ENCODE results near the gene RCOR3. TPM values are rescaled to one million over a fixed set of nuclear protein-coding genes. Genes with fewer than 3 reads are reported as not detected.

RCOR3 gene
- total and polyA plus RNA-seq, 10 of the 15 experiments (the other 5 are each of a cell fraction or from before 2014, with no cell fraction given), result 8.0 to 55.0 (median 25.1) TPM

DNA sequence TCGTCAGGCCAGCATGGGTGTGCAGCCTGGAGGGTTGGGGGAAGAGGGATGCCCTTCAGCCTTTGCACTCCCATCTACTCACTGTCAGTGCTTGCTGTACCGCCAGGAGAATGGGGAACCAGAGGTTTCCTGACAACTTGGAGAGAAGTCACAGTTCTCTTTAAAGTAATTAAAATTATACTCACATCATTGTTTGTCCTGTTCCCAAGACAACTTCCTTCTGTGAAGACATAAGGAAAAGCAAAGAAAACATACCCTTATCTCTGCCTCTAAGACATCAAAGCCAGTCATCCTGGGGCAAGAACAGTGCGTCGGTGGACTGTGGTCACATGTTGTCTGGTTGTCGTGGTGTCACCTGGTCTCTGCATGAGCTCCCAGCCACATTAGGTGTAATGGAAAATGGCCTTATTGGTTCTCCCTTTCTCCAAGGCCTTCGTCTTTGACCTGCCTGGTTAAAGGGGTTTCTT lies 85.0 kb downstream of the RCOR3 start:
- ChIA-PET CTCF (interaction anchor here (0.9 to 1.4 kb wide), 2 partner anchors 15 to 16 kb away, joined by 3 read pairs; no protein-coding TSS in a partner anchor), POLR2A (no interaction called here), RAD21 (ENCODE audit: unreplicated experiment) (interaction anchor here (0.6 to 1.2 kb wide), 2 partner anchors 12 to 16 kb away, joined by 3 to 8 read pairs; no protein-coding TSS in a partner anchor), SMC1A (ENCODE audit: uncharacterized antibody, unreplicated experiment) (interaction anchor here (0.9 to 1.2 kb wide), 2 partner anchors 15 to 16 kb away, joined by 3 read pairs; no protein-coding TSS in a partner anchor)
- peaks cover 24% of the 10 kb centered on the region for H3K79me2 ChIP-seq (ENCODE audit: control insufficient read depth, insufficient read depth, low read length)
- H3K4me1 ChIP-seq (ENCODE audit: control insufficient read depth, insufficient read depth, low read length), result peaks cover 4% of the 10 kb centered on the region; the same call in 1 of the 2 replicates
- peaks cover 0 to 2% of the 10 kb centered on the region in 2 experiments; a peak in 2 of 4 replicates for H3K36me3 ChIP-seq (ENCODE audit: control insufficient read depth in 2 of 2, insufficient read depth in 2 of 2, low read length in 1 of 2)
- H2AFZ ChIP-seq (ENCODE audit: control insufficient read depth, low read depth, low read length), result no peak overlapping the region
- no TSS peak for BruUV-seq (replicated peaks)
- no peak for ATAC-seq
- H3K4me2 ChIP-seq (ENCODE audit: control insufficient read depth, insufficient read depth), result no peak overlapping the region
- in situ Hi-C loops (cut with MboI), result no loop called here
- H3K27me3 ChIP-seq (replicated peaks in 1 of 2; ENCODE audit: control insufficient read depth in 2 of 2, insufficient read depth in 2 of 2, low read length in 1 of 2), result no peaks in the 10 kb centered on the region
- no peak overlapping the region for H3K27ac ChIP-seq (ENCODE audit: control insufficient read depth, insufficient read depth)
- no peak overlapping the region for H3K9ac ChIP-seq (ENCODE audit: control insufficient read depth, insufficient read depth, low read length)
- no peak overlapping the region for H3K4me3 ChIP-seq
- no peak for FAIRE-seq
- WGBS (ENCODE audit: insufficient coverage, insufficient replicate concordance, low lambda C conversion rate, missing lambda C conversion rate), result 74% methylated on average over 6 of the region's 6 CpGs
- DNase-seq (ENCODE audit: low read depth, low spot score), result no peak
- intact Hi-C loops (cut with micrococcal nuclease; ENCODE audit: unreplicated experiment), result no loop called here
- no peaks in the 10 kb centered on the region for H4K20me1 ChIP-seq (ENCODE audit: control insufficient read depth, insufficient read depth)
- H3K9me3 ChIP-seq (replicated peaks; ENCODE audit: control insufficient read depth, insufficient read depth, low read length), result no peaks in the 10 kb centered on the region
- TF ChIP-seq MLLT1 (IDR thresholded peaks at IDR 0.05) (no peak), CBX3 (IDR thresholded peaks at IDR 0.05; ENCODE audit: borderline replicate concordance, low read depth) (no peak), RELA (IDR thresholded peaks at IDR 0.05; ENCODE audit: borderline replicate concordance, partially characterized antibody) (no peak), RCOR1 (conservative IDR thresholded peaks at IDR 0.05; ENCODE audit: low read depth, low read length) (no peak), SRF (IDR thresholded peaks at IDR 0.05; ENCODE audit: low read depth in 2 of 2, low read length in 2 of 2) (no peak), PML (IDR thresholded peaks at IDR 0.05; ENCODE audit: low read length) (no peak), ZNF274 (IDR thresholded peaks at IDR 0.05; ENCODE audit: insufficient read depth, insufficient read length) (no peak), ZNF622 (IDR thresholded peaks at IDR 0.05) (no peak), SUZ12 (IDR thresholded peaks at IDR 0.05; ENCODE audit: unreplicated experiment) (no peak), CHD1 (IDR thresholded peaks at IDR 0.05; ENCODE audit: low read depth, low read length) (no peak), KDM1A (IDR thresholded peaks at IDR 0.05; ENCODE audit: borderline replicate concordance) (no peak), SREBF1 (IDR thresholded peaks at IDR 0.05; ENCODE audit: low read length) (no peak), ZNF24 (IDR thresholded peaks at IDR 0.05) (no peak), BCLAF1 (IDR thresholded peaks at IDR 0.05) (no peak)
- TF ChIP-seq, protein P1, sequence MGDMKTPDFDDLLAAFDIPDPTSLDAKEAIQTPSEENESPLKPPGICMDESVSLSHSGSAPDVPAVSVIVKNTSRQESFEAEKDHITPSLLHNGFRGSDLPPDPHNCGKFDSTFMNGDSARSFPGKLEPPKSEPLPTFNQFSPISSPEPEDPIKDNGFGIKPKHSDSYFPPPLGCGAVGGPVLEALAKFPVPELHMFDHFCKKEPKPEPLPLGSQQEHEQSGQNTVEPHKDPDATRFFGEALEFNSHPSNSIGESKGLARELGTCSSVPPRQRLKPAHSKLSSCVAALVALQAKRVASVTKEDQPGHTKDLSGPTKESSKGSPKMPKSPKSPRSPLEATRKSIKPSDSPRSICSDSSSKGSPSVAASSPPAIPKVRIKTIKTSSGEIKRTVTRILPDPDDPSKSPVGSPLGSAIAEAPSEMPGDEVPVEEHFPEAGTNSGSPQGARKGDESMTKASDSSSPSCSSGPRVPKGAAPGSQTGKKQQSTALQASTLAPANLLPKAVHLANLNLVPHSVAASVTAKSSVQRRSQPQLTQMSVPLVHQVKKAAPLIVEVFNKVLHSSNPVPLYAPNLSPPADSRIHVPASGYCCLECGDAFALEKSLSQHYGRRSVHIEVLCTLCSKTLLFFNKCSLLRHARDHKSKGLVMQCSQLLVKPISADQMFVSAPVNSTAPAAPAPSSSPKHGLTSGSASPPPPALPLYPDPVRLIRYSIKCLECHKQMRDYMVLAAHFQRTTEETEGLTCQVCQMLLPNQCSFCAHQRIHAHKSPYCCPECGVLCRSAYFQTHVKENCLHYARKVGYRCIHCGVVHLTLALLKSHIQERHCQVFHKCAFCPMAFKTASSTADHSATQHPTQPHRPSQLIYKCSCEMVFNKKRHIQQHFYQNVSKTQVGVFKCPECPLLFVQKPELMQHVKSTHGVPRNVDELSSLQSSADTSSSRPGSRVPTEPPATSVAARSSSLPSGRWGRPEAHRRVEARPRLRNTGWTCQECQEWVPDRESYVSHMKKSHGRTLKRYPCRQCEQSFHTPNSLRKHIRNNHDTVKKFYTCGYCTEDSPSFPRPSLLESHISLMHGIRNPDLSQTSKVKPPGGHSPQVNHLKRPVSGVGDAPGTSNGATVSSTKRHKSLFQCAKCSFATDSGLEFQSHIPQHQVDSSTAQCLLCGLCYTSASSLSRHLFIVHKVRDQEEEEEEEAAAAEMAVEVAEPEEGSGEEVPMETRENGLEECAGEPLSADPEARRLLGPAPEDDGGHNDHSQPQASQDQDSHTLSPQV (IDR thresholded peaks at IDR 0.05), result no peak

Data from GM12878 (cell line).